NCI-H2196 (cell line): ENCODE measurements around the gene ARCN1.

ENCODE experiments used
- DNase-seq: peaks from one replicate; lab custom pipeline; 2025; ENCODE audit not compliant: unreplicated experiment; lab: John Stamatoyannopoulos, UW

Gene ARCN1

DNA sequence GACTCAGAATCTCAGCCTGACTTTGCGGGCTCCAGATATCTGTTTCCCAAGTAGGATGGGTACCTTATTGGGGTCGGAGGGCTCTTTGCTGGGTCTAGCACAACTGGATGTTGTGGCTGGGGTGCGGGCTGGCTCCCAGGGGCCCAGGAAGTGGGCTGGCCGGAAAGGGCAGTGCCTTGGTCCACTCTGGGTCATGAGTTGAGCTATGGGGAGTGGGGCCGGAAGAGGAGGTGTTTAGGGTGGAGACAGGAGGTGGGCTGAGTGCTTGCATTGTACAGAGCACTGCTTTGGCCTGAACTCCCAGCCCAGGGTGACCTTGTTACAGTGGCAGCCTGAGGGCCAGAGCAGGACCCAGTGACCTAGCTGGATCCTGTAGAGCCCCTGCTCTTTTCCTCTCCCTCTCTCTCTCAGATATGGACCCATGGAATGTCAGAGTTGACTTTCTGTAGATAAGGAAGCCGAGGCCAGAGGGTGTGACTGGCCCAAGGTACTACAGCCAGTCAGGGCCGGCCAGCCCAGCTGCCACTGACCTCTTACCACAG is 48.4 kb downstream of the ARCN1 start:
- DNase-seq, result no peak

DNA sequence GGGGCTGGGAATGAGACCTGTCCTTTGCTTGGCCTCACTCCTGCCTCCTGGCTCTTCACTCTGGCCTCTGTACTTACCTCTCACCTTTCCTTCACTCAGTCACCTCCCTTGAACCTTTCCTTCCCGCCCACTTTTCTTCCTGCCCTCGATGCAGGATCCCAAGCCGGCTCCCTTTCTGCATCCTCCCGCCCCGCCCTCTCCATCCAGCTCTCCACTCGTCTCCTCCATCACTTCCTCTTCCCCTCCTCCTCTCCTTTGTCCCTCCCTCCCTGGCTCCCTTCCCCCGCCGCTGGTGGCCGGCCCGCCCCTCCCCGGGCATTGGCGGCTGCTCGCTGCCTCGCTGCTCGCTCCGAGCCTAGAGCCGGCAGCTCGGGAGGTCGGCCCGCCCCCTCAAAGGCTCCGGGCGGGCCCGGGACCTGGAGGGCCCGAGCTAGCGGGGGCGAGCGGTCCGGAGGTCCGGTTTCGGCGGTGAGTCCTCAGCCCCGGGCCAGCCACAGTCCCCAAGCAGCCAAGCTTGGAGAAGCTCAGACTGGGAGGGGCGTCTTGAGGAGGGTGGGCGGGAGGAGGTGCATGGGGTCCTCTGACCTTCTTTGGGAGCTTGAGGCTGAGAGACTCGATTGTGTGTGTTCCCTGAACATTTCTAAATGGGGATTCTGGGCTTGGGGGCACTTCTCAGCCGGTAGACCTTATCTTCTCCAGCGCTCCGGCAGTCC is 49.0 kb downstream of the ARCN1 start:
- DNase-seq, result peak; percentile 92

DNA sequence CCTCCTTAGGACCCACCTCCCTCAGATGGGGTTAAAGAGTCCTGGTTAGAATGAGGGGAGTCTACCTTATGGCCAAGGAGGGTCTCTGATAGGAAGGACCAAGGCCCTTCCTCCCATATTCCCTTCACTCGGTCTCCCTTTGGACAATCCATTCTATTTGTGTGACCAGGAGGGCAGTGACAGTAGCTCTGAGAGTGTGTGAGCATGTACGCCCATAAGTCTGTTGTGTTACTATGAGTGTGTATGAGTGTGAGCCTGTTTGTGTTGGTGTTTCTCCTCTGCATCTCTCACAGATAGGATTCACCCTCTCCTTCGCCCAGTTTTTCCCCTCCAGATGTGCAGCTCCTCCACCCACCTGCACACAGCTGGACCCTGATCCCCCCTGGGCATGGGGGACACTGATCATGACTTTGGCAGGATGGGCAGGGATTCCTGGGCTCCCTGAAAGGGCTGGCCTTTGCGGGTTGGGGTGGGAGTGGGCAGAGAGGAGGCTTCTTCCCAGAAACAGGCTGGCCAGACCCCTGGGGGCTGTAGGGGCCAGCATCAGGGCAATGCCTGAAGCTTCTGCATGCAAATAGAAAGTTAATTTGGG is 49.7 kb downstream of the ARCN1 start:
- DNase-seq, result no peak

DNA sequence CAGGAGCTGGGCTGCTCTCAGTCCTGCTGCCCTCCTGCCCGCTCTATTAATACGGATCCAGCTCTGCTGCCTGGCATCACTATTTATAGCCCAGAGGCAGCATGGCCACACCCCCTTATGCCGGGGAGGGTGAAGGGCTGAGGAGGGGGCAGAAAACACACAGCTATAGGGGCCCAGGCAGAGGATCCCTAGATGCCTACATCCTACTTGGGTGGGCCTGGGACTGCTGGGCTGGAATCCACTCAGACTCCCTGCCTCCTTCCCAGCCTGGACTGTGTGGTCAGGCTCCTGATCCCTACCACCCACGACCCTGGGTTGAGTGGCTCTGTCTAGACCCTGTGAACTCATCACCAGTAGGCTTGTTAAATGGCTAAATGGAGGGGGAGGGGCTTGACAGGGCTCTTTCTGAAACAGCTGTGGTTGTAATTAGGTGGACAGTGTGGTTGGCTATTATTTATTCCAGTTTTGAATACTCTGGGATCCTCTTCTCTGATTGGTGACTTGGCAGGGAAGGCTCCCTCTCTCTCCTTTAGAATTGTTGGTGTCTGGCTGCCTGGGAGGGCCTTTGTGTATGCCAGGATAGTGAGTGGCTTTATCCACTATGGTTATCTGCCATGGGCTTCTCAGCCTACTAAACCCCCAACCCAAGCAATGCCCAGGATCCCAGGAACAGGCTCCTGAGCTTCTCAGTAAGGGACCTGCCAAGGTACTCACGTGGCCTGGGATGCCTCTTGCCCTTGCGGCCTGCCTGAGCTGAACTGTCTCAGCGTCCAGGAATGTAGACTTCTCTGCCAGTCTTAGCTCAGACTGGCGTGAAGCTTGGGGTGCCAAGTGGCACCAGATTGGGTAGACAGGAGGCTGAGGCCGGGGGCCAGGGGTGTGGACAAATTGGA is 50.4 kb downstream of the ARCN1 start:
- DNase-seq, result peak; percentile 87

GRCh38 chr11:118623269-118623655 is 51.1 kb downstream of the ARCN1 start:
- peak; percentile 88 for DNase-seq

- peak; percentile 68 for DNase-seq
Observed at GRCh38 chr11:118625036-118625690, 53.0 kb downstream of the ARCN1 start.

DNA sequence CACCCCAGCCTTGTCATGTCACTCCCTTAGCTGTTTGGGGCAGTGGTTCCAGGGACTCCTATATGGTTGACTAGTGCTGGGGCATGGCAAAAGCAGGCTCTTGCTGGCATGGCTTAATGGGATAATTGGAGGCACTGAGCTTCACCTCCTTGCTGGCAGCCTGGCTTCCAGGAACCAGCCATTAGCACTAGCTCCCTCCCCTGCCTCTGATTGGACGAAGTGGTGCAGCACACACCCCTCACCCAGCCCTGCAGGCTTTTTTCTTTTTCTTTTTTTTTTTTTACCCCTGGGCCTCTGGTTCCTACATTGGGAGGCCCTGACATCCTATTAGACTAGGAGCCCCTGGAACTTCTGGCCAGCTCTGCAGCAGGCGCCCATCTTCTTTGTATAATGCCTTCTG is 53.8 kb downstream of the ARCN1 start:
- peak; percentile 49 for DNase-seq

DNA sequence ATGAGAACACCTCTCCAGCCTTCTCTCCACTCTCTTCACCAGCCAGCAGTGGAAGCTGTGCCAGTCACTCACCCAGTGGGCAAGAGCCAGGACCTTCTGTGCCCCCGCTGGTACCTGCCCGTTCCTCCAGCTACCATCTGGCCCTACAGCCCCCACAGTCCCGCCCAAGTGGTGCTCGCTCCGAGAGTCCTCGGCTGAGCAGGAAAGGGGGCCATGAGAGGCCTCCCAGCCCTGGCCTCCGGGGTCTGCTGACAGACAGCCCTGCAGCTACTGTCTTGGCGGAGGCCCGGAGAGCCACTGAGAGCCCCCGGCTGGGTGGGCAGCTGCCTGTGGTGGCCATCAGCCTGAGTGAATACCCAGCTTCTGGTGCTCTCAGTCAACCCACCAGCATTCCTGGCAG is 55.4 kb downstream of the ARCN1 start:
- DNase-seq, result no peak

DNA sequence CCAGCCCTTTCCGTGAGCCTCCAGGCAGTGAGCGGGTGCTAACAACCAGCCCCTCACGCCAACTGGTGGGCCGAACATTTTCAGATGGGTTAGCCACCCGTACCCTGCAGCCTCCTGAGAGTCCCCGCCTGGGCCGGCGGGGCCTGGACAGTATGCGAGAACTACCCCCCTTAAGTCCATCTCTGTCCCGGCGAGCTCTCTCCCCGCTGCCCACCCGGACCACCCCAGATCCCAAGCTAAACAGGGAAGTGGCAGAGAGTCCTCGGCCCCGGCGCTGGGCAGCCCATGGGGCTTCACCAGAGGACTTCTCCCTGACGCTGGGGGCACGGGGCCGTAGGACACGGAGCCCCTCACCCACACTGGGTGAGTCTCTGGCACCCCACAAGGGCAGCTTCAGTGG is 55.8 kb downstream of the ARCN1 start:
- DNase-seq, result no peak

DNA sequence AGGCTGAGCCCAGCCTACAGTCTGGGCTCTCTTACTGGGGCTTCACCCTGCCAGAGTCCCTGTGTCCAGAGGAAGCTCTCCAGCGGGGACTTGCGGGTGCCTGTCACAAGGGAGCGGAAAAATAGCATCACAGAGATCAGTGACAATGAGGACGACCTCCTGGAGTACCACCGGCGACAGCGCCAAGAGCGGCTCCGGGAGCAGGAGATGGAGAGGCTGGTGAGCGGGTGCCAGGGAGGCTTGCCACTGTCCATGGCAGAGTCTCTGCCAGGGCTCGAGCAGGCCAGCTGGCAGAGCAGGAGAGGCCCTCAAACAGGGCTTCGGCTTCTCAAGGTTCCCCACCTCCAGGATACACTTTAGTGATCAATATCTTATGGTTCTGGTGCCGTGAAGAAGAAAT is 56.2 kb downstream of the ARCN1 start:
- DNase-seq, result no peak

DNA sequence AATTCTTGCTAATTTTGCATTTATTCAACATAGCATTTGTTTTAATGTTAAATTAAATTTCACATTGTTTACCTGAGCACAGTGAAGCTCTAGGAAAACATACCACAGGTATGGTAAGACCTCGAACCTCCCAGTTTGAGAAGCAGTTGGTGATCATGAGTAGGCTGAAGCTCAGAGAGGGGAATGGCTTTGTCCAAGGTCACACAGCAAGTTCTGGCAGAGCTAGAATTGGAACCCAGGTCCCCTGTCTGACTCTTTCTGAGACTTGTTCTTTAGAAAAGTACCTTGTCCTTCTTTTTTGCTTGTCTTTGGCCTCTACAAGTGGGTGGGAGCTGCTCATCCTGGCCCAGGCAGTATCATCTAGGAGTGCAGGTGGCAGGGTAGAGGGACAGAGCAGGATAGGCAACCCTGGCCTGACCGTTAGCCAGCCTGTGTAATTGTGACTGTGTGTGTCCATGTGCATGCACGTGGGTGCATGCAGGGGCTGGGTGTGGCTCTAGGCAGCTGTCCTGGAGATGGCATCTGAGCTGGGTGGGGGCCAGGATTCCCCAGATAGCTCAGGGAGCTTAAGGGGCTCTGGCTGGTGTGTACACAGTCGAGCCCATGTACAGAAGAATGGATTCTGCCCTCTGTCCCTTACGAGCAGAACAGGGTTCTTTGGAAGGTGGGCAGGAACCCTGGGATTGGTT is 56.8 kb downstream of the ARCN1 start:
- no peak for DNase-seq

GRCh38 chr11:118629761-118630661 is 57.8 kb downstream of the ARCN1 start:
- no peak for DNase-seq

GRCh38 chr11:118631142-118631909 is 59.1 kb downstream of the ARCN1 start:
- DNase-seq, result no peak

GRCh38 chr11:118632577-118633318 is 60.5 kb downstream of the ARCN1 start:
- no peak for DNase-seq

DNA sequence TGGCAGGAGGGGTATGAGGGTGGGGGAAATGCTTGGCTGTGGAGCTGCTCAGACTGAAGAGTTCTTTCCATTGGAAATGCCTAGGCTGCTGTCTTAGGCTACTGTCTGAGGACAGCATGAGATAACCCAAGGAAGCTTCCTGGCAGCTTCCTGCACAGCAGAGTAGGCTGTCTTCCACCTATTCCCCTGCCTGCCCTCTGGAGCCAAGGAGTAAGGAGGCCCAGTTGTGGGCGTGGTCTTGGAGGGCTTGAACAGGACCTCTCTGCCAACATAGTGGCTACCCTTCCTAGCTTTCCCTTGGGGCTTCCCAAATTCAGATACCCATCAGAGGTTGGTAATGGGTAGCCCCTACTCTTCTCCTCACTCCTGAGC is 61.1 kb downstream of the ARCN1 start:
- DNase-seq, result no peak

- DNase-seq, result no peak
Observed at GRCh38 chr11:118633979-118634378, 61.8 kb downstream of the ARCN1 start.

DNA sequence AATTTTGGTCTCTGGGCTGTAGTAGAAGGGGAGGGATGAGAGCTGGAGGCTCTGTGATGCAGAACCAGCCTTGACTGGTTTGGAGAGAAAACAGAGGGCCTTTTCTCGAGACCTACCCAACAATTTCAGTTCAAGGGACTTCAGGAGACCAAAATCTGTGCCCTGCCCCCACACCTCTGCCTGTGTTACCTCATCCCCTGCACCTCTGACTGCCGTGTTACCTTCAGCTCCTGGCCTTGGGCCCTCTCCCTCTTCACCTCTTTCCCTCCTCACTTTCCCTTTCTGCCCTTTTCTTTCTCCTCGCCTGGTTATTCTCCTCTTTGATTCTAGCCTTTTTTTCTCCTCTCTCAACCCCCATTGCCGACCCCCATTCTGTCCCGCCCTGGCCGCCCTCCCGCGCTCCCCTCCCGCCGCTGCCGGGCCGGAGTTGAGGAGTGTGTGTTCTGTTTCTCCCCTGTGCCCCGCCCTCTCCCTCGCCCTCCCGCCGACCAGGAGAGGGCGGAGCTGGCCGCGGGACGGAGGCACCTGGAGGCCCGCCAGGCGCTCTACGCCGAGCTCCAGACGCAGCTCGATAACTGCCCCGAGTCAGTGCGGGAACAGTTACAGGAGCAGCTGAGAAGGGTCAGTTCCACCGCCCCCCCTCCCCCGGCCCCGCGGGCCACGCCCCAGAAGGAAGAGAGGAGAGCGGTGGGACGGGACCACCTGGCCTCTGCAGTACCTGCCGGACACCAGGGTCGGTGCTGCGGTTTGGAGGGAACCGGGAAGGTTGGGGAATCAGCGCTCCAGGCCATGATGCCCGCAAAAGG is 62.4 kb downstream of the ARCN1 start:
- peak; percentile 93 for DNase-seq
